ENCODE data around the gene ST8SIA6. TPM values are rescaled to one million over a fixed set of nuclear protein-coding genes. Genes with fewer than 3 reads are reported as not detected.

Gene ST8SIA6
- total and polyA plus RNA-seq, 9 of the 15 experiments (the other 6 are each of a cell fraction or from before 2014, with no cell fraction given): 0.69 to 6.7 (median 5.0) TPM

GRCh38 chr10:17428351-17429097, 25.9 kb downstream of the ST8SIA6 start (continued):
- TF ChIP-seq NR2C2 (CRISPR knock-in tag; IDR thresholded peaks at IDR 0.05) (no peak), NR2C2 (tag; IDR thresholded peaks at IDR 0.05) (peak; percentile 64), ZNF324 (CRISPR knock-in tag; IDR thresholded peaks at IDR 0.05) (0 out of 2 replicates have a peak, but pooled peaks have one; percentile 28), ZBTB17 (CRISPR knock-in tag; IDR thresholded peaks at IDR 0.05) (peak; percentile 88), FOXM1 (IDR thresholded peaks at IDR 0.05; ENCODE audit: low read depth) (no peak; the same call in 1 of the 2 replicates), FOXM1 (CRISPR knock-in tag; IDR thresholded peaks at IDR 0.05; ENCODE audit: low read depth) (no peak), RBFOX2 (IDR thresholded peaks at IDR 0.05; ENCODE audit: low read depth, low read length) (peak; percentile 49), ATF7 (IDR thresholded peaks at IDR 0.05) (peak; percentile 59; the same call in 1 of the 2 replicates), TCF7L2 (IDR thresholded peaks at IDR 0.05; ENCODE audit: low read depth, low read length) (no peak), ZNF707 (CRISPR knock-in tag; conservative IDR thresholded peaks at IDR 0.05) (0 out of 2 replicates have a peak, but pooled peaks have one; percentile 28), SRF (CRISPR knock-in tag; IDR thresholded peaks at IDR 0.05) (peak in 1 of 2 experiments; percentile 76; a peak in 1 of 4 replicates), POLR2B (IDR thresholded peaks at IDR 0.05; ENCODE audit: low read depth, partially characterized antibody) (peak; percentile 72), E2F3 (CRISPR knock-in tag; IDR thresholded peaks at IDR 0.05) (peak; percentile 74; the same call in 1 of the 2 replicates), ZNF311 (CRISPR knock-in tag; IDR thresholded peaks at IDR 0.05) (peak; percentile 88), ZNF12 (CRISPR knock-in tag; IDR thresholded peaks at IDR 0.05) (0 out of 2 replicates have a peak, but pooled peaks have one; percentile 54), CREB3 (tag; conservative IDR thresholded peaks at IDR 0.05; ENCODE audit: low read depth) (peak; percentile 95), ZNF592 (IDR thresholded peaks at IDR 0.05) (peak; percentile 99), RCOR1 (IDR thresholded peaks at IDR 0.05; ENCODE audit: borderline replicate concordance in 1 of 2, low read depth in 2 of 2, low read length in 2 of 2) (peak in 1 of 2 experiments; percentile 93; a peak in 2 of 4 replicates), CSDE1 (IDR thresholded peaks at IDR 0.05) (no peak), SP2 (IDR thresholded peaks at IDR 0.05; ENCODE audit: extremely low read depth, low read depth, low read length, poor library complexity, severe bottlenecking) (no peak)

Data from K562 (cell line).